DND-41 (cell line): ENCODE results near the gene CAMK2N2.

Experiments used
- EZH2 ChIP-seq: IDR thresholded peaks from 3 replicates; pipeline ENCODE4 v1.6.1; 2012; ENCODE audit warnings: borderline replicate concordance, low read depth, mild to moderate bottlenecking, moderate library complexity, low read length, inconsistent platforms; ENCODE audit not compliant: severe bottlenecking
- TF ChIP-seq, protein P1 (sequence below): IDR thresholded peaks from 2 replicates; pipeline ENCODE4 v1.5.1; 2012; ENCODE audit warnings: borderline replicate concordance, low read length, moderate library complexity, mild to moderate bottlenecking; ENCODE audit not compliant: poor library complexity, severe bottlenecking; ENCODE audit errors: extremely low read depth

DNA sequence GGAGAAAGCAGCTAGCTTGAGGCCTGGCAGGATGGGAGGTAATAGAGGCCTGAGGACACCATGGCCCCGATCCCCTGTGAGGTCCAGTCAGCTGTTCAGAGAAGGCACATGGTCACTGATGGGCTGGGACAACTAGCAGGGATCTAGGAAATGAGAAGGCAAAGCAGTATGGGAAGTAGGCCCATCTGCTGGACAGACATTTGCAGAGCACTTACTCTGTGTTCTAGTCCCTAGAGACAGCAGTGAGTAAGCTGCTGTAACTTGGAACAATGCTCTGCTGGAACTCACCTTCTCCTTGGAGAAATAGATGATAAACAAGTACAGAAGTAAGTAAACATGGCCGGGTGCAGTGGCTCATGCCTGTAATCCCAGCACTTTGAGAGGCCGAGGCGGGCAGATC lies 21.6 kb upstream of the CAMK2N2 start:
- TF ChIP-seq, protein P1, sequence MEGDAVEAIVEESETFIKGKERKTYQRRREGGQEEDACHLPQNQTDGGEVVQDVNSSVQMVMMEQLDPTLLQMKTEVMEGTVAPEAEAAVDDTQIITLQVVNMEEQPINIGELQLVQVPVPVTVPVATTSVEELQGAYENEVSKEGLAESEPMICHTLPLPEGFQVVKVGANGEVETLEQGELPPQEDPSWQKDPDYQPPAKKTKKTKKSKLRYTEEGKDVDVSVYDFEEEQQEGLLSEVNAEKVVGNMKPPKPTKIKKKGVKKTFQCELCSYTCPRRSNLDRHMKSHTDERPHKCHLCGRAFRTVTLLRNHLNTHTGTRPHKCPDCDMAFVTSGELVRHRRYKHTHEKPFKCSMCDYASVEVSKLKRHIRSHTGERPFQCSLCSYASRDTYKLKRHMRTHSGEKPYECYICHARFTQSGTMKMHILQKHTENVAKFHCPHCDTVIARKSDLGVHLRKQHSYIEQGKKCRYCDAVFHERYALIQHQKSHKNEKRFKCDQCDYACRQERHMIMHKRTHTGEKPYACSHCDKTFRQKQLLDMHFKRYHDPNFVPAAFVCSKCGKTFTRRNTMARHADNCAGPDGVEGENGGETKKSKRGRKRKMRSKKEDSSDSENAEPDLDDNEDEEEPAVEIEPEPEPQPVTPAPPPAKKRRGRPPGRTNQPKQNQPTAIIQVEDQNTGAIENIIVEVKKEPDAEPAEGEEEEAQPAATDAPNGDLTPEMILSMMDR: no peak
- TF ChIP-seq EZH2: no peak
